B cell (primary cell): ENCODE data around the gene KIF18A. TPM values are rescaled to one million over a fixed set of nuclear protein-coding genes. Genes with fewer than 3 reads are reported as not detected.

Source experiments
- ATAC-seq: fragments of 200-7000 bp; cut with Tn5 transposase; one replicate; pipeline ENCODE4 v1.10.0; 2021; ENCODE audit warnings: low read depth, mild to moderate bottlenecking, moderate number of reproducible peaks, moderate library complexity
- CTCF ChIA-PET: fragments of 350-600 bp; sonication (Branson Sonifier 250); formaldehyde crosslinking; loops from one replicate; lab custom pipeline; 2021; ENCODE audit warnings: antibody characterized with exemption, inconsistent platforms; lab: Charles Lee
- POLR2A ChIA-PET: fragments of 350-600 bp; sonication (Branson Sonifier 250); formaldehyde crosslinking; loops from one replicate; lab custom pipeline; 2021; ENCODE audit warnings: antibody characterized with exemption; lab: Charles Lee
- DNase-seq: peaks from one replicate; pipeline ENCODE4 v3.0.0; 2013
- H2AFZ ChIP-seq: 2 replicates; pipeline ENCODE4 v1.6.1; 2012; ENCODE audit warnings: mild to moderate bottlenecking, low read depth, low read length; ENCODE audit not compliant: insufficient read depth, poor library complexity, severe bottlenecking
- H3K27ac ChIP-seq, 2 donors: 1 replicate in 1 of 2; 2 replicates in 1 of 2; pipeline ENCODE4 v1.5.1; 2012 to 2013; ENCODE audit warnings: low read length in 2 of 2, mild to moderate bottlenecking in 2 of 2, moderate library complexity in 1 of 2
- H3K27me3 ChIP-seq, 4 experiments: fragments of 200-600 bp in 1 of 4; sonication (generic) in 1 of 4; replicated peaks in 1 of 4; 1 replicate in 2 of 4; 2 replicates in 2 of 4; pipeline versions ENCODE4 v1.6.1 to v1.7.0; 2013 to 2016; ENCODE audit warnings: low read length in 3 of 4, mild to moderate bottlenecking in 2 of 4, mixed read lengths in 1 of 4, moderate library complexity in 1 of 4; ENCODE audit not compliant: insufficient read depth in 4 of 4, control insufficient read depth in 3 of 4; ENCODE audit errors: control extremely low read depth in 1 of 4
- H3K36me3 ChIP-seq, 2 experiments: replicated peaks in 1 of 2; 1 replicate in 1 of 2; 2 replicates in 1 of 2; pipeline versions ENCODE4 v1.6.1 to v1.7.1; 2013; ENCODE audit warnings: low read length in 1 of 2; ENCODE audit not compliant: insufficient read depth in 2 of 2, control insufficient read depth in 1 of 2; ENCODE audit errors: control extremely low read depth in 1 of 2, extremely low read depth in 1 of 2
- H3K4me1 ChIP-seq, 2 donors: fragments of 200-600 bp in 1 of 2; sonication (generic) in 1 of 2; 1 replicate in 1 of 2; 2 replicates in 1 of 2; pipeline versions ENCODE4 v1.5.1 to v1.6.1; 2013 to 2017; ENCODE audit warnings: low read length in 2 of 2; ENCODE audit not compliant: control insufficient read depth in 2 of 2, insufficient read depth in 2 of 2
- H3K4me2 ChIP-seq: replicated peaks from 2 replicates; pipeline ENCODE3; 2012; ENCODE audit warnings: mild to moderate bottlenecking, low read depth, low read length; ENCODE audit not compliant: poor library complexity, severe bottlenecking
- H3K4me3 ChIP-seq, 5 experiments: fragments of 200-600 bp in 1 of 5; sonication (generic) in 1 of 5; 1 replicate in 3 of 5; 2 replicates in 2 of 5; pipeline versions ENCODE4 v1.5.1 to v1.7.0; 2011 to 2016; ENCODE audit warnings: low read length in 4 of 5, mild to moderate bottlenecking in 4 of 5, low read depth in 2 of 5, control low read depth in 1 of 5, moderate library complexity in 1 of 5; ENCODE audit not compliant: insufficient read depth in 1 of 5; ENCODE audit errors: control extremely low read depth in 1 of 5, extremely low read depth in 1 of 5
- H3K79me2 ChIP-seq: fragments of 200-600 bp; sonication (generic); one replicate; pipeline ENCODE4 v1.6.0; 2016; ENCODE audit warnings: low read length; ENCODE audit not compliant: control insufficient read depth, insufficient read depth
- H3K9ac ChIP-seq: fragments of 200-600 bp; sonication (generic); 2 replicates; pipeline ENCODE4 v1.6.1; 2017; ENCODE audit warnings: mild to moderate bottlenecking, low read length, moderate library complexity
- H3K9me3 ChIP-seq, 3 donors: one replicate each; pipeline versions ENCODE4 v1.6.1 to v1.7.1; 2013; ENCODE audit warnings: low read length in 2 of 3; ENCODE audit not compliant: control insufficient read depth in 2 of 3, insufficient read depth in 1 of 3; ENCODE audit errors: control extremely low read depth in 1 of 3
- H4K20me1 ChIP-seq: 2 replicates; pipeline ENCODE4 v1.6.0; 2012; ENCODE audit warnings: mild to moderate bottlenecking, low read length; ENCODE audit not compliant: insufficient read depth, control insufficient read depth, poor library complexity, severe bottlenecking
- H3K27ac Mint-ChIP-seq: one replicate; pipeline ENCODE4 v1.8.0; 2021; ENCODE audit warnings: mixed read lengths
- H3K27me3 Mint-ChIP-seq: one replicate; pipeline ENCODE4 v1.8.0; 2021; ENCODE audit warnings: mixed read lengths
- H3K4me1 Mint-ChIP-seq: one replicate; pipeline ENCODE4 v1.8.0; 2021; ENCODE audit warnings: mixed read lengths
- H3K4me3 Mint-ChIP-seq: one replicate; pipeline ENCODE4 v1.8.0; 2021; ENCODE audit warnings: mixed read lengths
- H3K9me3 Mint-ChIP-seq: one replicate; pipeline ENCODE4 v1.8.0; 2022; ENCODE audit warnings: mixed read lengths; ENCODE audit not compliant: insufficient read depth
- EZH2 ChIP-seq: IDR thresholded peaks from 2 replicates; pipeline ENCODE4 v1.6.1; 2012; ENCODE audit warnings: borderline replicate concordance, low read depth, mild to moderate bottlenecking, moderate library complexity, low read length; ENCODE audit not compliant: insufficient read depth, poor library complexity, severe bottlenecking
- WGBS: methylation state at CpG from one replicate; pipeline ENCODE4 v1.1.5; 2013; ENCODE audit warnings: missing lambda C conversion rate; ENCODE audit not compliant: insufficient coverage; 5-methylcytosine and 5-hydroxymethylcytosine counted together
- intact Hi-C: fragments of 100-400 bp; cut with micrococcal nuclease; formaldehyde crosslinking; loops from one replicate; pipeline ENCODE4 v1.10.0; 2022
- polyA plus RNA-seq: library from polyadenylated mRNA; depleted of rRNA; stranded (reverse); fragments of >200 nt; gene quantifications from 2 replicates; pipeline ENCODE4 v1.2.3, GENCODE V29; 2012
- total RNA-seq, 2 donors: library from RNA; stranded (reverse); fragments of 120-200 nt in 1 of 2; gene quantifications; 1 replicate in 1 of 2; 2 replicates in 1 of 2; pipeline versions ENCODE4 v1.2.3 to v1.2.4, GENCODE V29; 2013 to 2022
- TF ChIP-seq, protein P1 (sequence below): fragments of 200-600 bp; IDR thresholded peaks from one replicate; pipeline ENCODE4 v1.8.0; 2022; ENCODE audit warnings: antibody characterized with exemption, mild to moderate bottlenecking

KIF18A gene
- total and polyA plus RNA-seq, 2 donors (not counting 1 experiment from before 2014, with no cell fraction given) = 0.84 to 4.1 TPM

DNA sequence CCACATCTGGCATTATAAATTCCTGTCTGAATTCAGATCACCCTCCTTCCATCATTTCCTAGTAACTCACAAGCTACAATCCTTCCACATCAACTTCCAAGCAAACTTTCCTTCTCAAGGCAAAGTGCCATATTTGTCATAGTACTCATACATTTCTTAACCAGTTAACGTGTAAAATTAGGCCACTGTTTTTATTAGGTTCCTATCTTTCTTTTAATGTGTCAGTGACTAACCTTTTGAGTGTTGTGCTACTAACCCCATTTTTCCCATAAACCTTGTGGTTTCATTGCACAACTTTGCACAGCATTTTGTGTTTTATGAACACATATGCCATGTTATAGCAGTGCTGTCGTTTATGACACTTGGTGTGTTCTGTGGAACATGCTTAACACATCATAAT lies 90.1 kb downstream of the KIF18A start:
- Mint-ChIP-seq H3K27me3 (no peaks in the 10 kb centered on the region), H3K27ac (no peak overlapping the region), H3K4me3 (no peak overlapping the region), H3K4me1 (no peaks in the 10 kb centered on the region), H3K9me3 (no peaks in the 10 kb centered on the region)
- H3K4me2 ChIP-seq = no peak overlapping the region
- intact Hi-C loops = no loop called here
- no CpG with 5 or more reads among the region's 2 CpGs for WGBS
- H3K79me2 ChIP-seq = no peaks in the 10 kb centered on the region
- no peak overlapping the region for H3K9ac ChIP-seq
- H2AFZ ChIP-seq = no peak overlapping the region
- H3K9me3 ChIP-seq = no peaks in the 10 kb centered on the region
- no peaks in the 10 kb centered on the region for H3K27me3 ChIP-seq
- H3K4me1 ChIP-seq = no peaks in the 10 kb centered on the region
- no peak for TF ChIP-seq EZH2
- TF ChIP-seq, protein P1, sequence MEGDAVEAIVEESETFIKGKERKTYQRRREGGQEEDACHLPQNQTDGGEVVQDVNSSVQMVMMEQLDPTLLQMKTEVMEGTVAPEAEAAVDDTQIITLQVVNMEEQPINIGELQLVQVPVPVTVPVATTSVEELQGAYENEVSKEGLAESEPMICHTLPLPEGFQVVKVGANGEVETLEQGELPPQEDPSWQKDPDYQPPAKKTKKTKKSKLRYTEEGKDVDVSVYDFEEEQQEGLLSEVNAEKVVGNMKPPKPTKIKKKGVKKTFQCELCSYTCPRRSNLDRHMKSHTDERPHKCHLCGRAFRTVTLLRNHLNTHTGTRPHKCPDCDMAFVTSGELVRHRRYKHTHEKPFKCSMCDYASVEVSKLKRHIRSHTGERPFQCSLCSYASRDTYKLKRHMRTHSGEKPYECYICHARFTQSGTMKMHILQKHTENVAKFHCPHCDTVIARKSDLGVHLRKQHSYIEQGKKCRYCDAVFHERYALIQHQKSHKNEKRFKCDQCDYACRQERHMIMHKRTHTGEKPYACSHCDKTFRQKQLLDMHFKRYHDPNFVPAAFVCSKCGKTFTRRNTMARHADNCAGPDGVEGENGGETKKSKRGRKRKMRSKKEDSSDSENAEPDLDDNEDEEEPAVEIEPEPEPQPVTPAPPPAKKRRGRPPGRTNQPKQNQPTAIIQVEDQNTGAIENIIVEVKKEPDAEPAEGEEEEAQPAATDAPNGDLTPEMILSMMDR = no peak
- POLR2A ChIA-PET = no interaction called here
- ATAC-seq (no peak), DNase-seq (no peak)
- H3K4me3 ChIP-seq = no peak overlapping the region
- H3K36me3 ChIP-seq = peaks cover 0 to 1% of the 10 kb centered on the region in 2 experiments
- no peak overlapping the region for H3K27ac ChIP-seq
- CTCF ChIA-PET = interaction anchor here (0.8 kb wide), 1 partner anchor 32 kb away, joined by 3 read pairs; no protein-coding TSS in a partner anchor
- H4K20me1 ChIP-seq = no peaks in the 10 kb centered on the region

DNA sequence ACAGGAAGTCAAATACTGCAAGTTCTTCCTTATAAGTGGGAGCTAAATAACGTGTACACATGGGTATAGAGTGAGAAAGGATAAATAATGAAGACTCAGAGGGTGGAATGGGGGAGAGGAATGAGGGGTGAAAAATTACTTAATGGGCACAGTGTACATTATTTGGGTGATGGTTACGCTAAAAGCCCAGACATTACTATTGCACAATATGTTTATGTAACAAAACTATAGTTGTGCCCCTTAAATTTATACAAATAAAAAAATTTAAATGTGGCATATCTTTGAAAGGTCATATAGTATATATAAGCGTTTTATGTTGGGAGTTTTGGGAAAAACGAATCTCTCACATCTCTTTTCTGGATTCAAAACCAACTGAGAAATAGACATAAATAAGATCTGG lies 96.1 kb downstream of the KIF18A start:
- no peaks in the 10 kb centered on the region for H3K79me2 ChIP-seq
- no peak overlapping the region for H3K27ac ChIP-seq
- Mint-ChIP-seq H3K4me1 (no peaks in the 10 kb centered on the region), H3K27ac (no peak overlapping the region), H3K9me3 (no peaks in the 10 kb centered on the region), H3K27me3 (no peaks in the 10 kb centered on the region), H3K4me3 (no peak overlapping the region)
- CTCF ChIA-PET = no interaction called here
- H3K36me3 ChIP-seq = no peaks in the 10 kb centered on the region
- no peaks in the 10 kb centered on the region for H3K27me3 ChIP-seq
- no CpG with 5 or more reads among the region's 4 CpGs for WGBS
- H3K9me3 ChIP-seq = no peaks in the 10 kb centered on the region
- H3K4me2 ChIP-seq = no peak overlapping the region
- no peak for TF ChIP-seq EZH2
- TF ChIP-seq, protein P1 = no peak
- no peak overlapping the region for H3K9ac ChIP-seq
- no peak overlapping the region for H2AFZ ChIP-seq
- H3K4me1 ChIP-seq = no peaks in the 10 kb centered on the region
- ATAC-seq = no peak
- POLR2A ChIA-PET = no interaction called here
- no peak for DNase-seq
- intact Hi-C loops = no loop called here
- H3K4me3 ChIP-seq = no peak overlapping the region
- no peaks in the 10 kb centered on the region for H4K20me1 ChIP-seq
